Esophagus squamous epithelium (tissue), 4 donors: ENCODE results near the gene CDK10.

Experiments used
- CTCF ChIP-seq, 6 experiments: fragments of 450-650 bp in 4 of 6; fragments of 200-600 bp in 2 of 6; sonication (generic) in 2 of 6; IDR thresholded peaks; one replicate each; pipeline ENCODE4 v1.5.1; 2016 to 2019; ENCODE audit warnings: antibody characterized with exemption in 6 of 6, mild to moderate bottlenecking in 4 of 6, moderate library complexity in 4 of 6
- POLR2A ChIP-seq, 4 donors: fragments of 450-650 bp; IDR thresholded peaks; one replicate each; pipeline ENCODE4 v1.6.1; 2017; ENCODE audit warnings: antibody characterized with exemption in 4 of 4, mild to moderate bottlenecking in 4 of 4, moderate library complexity in 3 of 4

- TF ChIP-seq CTCF (IDR thresholded peaks at IDR 0.05) (no peak), POLR2A (IDR thresholded peaks at IDR 0.05) (no peak)
Measured at GRCh38 chr16:89678258-89678657, 8.2 kb upstream of the CDK10 start.
